ENCODE data around the gene ASTN2.
A peak's percentile ranks its signal among the peaks of the same experiment; 100 is the strongest.

The ASTN2 gene

DNA sequence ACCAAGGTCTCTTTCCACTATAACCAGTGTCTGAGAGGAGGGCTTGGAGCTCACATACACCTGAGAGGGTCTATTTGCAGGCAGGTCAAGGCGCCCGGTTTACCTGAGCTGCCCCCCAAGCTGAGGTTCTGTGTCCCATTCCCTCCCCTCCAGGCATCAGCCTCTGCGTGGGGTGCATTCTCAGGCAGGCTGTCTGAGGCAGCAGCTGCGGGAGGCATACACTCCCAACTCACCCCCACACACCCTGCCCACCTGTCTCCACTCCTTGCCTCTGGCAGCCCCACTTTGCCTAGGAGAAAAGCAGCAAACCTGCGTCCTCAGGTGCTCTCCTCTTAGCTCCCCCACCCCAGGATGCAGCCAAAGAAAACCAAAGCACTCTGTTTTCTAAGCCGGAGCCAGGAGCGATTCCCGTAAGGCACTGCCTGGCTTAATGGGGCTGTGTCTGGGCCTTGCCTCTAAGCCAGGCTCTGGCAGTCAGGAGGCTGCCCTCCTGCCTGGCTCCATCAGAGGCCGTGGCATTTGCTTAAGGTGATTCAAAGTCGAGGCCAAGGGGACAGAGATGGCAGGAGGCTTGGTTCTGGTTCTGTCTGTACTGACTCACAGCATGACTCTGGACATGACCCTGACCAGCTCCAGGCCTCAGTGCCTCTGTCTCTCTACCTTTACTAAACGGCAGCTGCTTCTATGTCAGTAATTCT is 867.0 kb downstream of the ASTN2 start:
- peak in 1 of 2 donors; percentile 25 for ATAC-seq

DNA sequence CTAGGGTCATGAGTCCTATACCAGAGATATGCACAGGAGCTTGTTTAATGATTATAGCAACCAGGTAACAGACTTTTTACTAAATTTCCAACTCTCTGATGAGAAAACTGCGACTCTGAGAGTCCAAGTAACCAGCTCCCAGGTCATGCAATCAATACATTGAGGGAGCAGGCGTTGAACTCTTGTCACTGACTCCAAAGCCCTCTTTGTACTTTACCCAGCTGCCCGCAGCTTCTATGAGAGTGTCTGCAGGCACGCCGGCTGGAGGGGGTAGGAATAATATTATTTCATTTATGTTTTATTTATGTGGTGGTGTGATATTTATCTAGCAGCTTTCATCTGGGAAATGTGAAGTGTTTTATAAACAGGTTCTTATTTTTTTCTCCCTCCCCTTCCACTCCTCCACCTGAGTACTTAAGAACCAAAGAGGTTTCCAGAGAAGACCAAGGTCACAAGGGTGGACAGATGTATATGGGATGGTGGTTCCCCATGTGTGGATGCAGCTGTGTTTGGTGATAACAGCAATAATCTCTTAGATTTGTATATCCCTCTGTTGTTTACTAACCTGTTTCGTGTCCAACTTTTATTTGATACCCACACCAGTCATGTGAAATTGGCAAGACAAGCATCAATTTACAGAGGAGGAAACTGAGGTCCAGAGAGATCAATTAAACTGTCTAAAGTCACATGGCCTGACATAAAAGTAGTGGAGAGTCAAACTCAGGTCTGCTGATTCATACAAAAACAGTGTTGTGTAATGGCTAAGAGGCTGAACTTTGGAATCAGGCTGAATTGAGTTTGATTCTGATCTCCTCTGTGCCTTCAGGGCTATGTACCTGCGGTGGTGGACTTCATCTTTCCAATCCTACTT is 867.9 kb downstream of the ASTN2 start:
- no peak for ATAC-seq

DNA sequence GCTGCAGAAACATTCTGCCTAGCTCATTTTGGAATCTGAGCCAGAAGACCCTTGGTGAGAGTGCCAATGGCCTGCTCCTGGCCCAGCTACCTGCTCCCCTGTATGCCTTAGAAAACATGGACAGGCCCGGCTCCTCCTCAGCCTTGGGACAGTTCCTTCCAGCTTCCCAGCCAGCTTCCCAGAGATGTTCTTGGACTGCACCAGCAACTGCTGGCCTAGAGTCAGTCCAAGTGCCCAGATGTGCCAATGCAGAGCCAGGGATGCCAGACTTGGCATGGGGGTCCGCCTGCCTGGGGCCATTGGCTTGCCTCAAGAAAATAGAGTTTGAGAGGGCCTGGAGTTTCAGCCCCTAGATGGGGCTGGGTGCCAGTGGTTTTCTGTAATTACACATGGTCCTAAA is 870.0 kb downstream of the ASTN2 start:
- ATAC-seq: no peak

GRCh38 chr9:116543731-116544400 is 871.0 kb downstream of the ASTN2 start:
- ATAC-seq: no peak

- no peak for ATAC-seq
These were observed 873.5 kb downstream of the ASTN2 start for GRCh38 chr9:116541402-116541801.

- ATAC-seq: no peak
These were observed 875.3 kb downstream of the ASTN2 start for GRCh38 chr9:116539549-116539948.

DNA sequence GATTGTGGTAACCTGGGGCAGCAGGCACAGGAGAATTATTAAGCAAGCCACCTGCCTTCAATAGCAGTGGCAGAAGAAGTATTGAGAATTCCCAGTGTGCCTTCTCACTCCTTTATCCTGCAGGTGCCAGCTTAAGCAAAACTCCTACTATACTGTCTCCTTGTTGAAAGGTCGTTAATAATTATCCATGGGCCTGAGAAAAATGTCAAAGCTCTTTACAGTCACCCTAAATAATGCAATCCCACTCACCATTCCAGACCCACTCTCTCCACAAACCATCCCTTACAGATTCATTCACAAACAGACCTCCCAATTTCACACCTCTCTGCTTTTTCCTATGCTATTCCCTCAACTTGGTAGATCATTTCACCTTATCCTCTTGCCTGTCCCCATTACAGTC is 889.2 kb downstream of the ASTN2 start:
- no peak for ATAC-seq

GRCh38 chr9:116524778-116525470 is 889.9 kb downstream of the ASTN2 start:
- ATAC-seq: no peak

GRCh38 chr9:116520218-116520617 is 894.6 kb downstream of the ASTN2 start:
- ATAC-seq: no peak

DNA sequence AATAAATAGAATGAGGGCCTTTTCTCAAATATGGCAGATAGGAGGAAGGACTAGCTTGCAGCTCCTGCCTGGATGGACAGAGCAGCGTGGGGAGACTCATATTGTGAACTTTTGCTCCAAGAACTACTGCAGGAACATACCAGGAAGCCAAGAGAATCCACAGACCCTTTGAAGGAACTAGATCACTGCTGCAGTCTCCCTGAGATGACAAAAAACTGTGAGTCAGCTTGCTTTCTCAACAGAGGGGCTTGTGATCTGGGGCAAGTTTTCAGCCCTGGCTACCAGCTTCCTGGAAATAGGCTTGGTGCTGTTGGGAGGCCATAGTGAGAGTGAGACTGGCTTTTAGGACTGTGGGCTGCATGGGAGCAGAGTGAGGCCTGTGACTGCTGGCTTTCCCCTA is 898.4 kb downstream of the ASTN2 start:
- ATAC-seq: no peak

DNA sequence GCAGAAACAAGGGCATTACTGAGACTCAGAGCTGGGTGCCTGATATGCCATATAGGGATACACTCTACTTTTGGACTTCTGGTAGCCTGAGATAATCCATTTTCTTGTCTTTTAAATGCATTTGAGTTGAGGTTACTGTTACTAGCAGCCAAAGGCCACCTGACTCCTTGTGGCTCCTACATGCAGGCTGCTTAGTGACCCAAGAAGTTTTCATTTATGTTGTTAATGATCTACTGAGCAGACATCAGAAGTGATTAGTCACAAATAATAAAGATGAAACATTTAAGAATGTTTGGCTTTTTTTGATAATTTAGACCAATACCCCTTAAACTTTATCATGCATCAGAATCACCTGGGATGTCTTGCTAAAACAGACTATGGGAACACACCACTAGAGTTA is 899.3 kb downstream of the ASTN2 start:
- ATAC-seq: no peak

- ATAC-seq: no peak
These were observed 908.2 kb downstream of the ASTN2 start for GRCh38 chr9:116506685-116507084.

DNA sequence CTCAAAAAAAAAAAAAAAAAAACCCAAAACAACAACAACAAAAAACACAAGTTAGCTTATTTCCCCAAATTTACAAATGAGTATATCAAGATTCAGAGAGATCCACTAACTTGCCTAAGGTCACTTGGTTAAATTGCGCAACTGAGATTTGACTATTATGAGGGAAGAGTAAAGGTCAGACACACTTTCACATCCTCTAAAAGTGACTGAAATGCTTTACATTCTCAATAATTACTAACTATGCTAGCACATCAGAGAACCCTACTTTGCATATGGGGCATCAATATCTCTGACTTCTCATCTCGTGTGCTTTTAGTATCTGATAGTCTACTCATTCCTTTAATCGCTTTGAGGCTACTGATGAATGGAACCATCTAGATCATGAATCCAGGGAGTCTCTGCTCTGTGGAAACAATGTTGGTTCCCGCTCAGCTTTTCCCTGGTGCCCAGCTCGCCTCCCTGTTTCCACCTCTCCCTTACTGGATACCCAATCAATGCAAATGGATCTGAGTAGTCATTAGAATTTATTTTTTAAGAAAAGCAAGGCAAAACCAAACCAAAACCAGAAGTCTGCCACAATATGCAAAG is 909.9 kb downstream of the ASTN2 start:
- ATAC-seq: no peak

- ATAC-seq: no peak
These were observed 910.8 kb downstream of the ASTN2 start for GRCh38 chr9:116504081-116504480.

- ATAC-seq: no peak
These were observed 912.1 kb downstream of the ASTN2 start for GRCh38 chr9:116502746-116503145.

GRCh38 chr9:116501871-116502270 is 913.0 kb downstream of the ASTN2 start:
- ATAC-seq: no peak

DNA sequence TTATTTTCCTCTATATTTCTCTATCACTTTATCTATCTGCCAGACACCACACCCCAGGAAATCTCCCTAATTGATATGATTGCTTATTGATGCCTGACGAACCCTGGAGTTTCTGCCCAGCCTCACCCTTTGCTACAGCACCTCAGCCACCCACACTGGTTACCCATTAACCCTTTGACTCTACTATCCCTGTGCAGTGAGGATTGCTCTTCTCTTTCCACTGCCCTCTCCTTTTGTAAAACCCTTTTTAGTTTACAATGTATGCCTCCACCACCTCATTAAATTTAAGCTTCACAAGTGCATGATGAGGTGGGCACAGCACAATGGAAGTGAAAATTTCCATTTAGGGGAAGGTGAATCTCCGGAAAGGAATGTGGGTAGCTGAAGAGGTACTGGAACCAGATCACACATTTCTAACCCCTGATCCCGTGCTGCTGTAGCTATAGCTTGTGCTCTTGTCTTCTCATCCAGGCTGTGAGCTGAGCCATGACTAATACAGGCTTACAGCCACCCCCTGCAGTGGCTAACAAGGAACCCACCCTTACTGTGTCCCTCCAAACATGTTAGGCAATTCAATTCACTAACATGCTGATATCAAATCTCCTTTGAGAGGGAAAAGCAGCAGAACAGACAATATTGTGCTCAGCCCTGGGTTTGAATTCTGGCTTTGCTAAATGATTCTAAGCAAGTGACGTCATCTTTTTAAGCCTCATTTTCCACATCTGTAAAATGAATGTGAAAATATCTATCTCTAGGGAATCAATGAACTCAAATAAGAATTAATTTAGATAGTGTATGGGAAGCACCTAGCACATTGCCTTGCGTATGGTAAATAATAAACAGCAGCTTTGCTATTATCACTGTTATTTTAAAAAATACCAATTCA is 914.6 kb downstream of the ASTN2 start:
- no peak for ATAC-seq

DNA sequence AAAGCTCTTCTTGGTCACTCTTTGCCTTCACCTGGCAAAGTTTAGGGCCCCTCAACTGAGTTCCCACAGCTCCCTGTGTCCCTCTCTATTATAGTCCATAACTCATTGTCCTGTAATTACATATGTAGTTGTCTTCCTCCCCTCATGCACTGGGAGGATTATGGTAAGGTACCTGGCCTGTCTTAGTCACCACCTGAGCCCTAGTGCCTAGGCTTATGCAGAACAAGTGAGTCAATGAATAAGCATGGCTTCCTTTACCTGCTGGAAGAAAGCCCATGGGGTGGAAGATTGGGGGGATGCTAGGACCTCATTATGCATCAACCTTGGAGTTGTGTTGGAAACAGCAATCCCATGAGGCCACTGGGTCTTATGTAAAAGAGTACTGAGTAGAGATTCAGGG is 915.4 kb downstream of the ASTN2 start:
- no peak for ATAC-seq

DNA sequence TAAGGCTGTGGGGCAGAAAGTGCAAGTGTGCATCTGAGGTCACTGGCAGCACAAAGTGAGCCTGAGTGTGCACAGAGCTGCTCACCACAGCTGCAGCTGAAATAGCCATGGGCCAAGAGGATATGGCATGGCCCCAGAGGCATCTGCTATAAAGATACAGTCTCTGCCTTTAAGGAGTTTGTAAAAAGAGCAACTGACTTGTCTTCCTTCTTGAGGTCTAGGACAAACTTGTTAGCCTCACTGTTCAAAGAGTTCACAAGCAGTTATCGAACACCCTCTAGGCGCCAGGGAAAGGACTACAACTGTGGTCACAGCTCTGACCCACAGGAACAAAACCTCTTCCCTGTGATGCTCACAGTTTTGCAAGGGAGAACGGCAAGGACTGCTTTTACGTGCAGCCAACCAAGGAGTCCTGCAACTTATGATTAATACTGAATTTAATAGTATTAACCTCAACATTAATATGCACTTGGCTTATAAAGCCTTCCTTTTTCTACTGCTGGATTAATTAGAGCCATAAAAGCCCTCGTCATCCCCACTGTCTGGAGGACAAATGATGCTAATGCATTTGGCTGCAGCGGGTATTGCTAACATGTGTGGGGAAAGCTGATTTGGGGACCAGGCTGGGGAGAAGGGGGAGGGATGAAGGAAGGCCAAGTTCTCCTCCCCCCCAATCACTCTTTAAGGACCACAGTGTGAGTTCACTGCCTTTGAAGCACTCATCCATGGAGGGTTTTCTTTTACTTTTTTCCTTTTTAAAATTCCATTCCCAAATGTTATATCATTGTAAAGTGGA is 917.6 kb downstream of the ASTN2 start:
- no peak for ATAC-seq

DNA sequence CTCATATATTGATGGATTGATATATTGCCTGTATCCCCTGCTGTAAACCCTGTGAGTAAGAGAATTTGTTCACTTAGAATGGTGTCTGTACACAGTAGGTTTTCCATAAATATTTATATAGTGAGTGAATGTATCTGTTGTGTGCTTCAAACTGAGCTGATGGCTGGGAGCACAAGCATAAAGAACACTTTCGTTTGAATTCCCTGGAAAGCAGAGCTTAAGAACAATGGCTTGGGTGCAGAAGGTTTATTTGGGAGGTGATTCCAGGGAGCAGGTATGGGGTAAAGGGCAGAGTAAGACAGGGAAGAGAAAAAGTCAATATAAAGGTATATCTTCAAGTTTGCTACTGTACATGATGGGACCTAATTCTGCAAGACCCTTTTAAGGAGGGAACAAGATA is 918.7 kb downstream of the ASTN2 start:
- ATAC-seq: no peak

- no peak for ATAC-seq
These were observed 919.1 kb downstream of the ASTN2 start for GRCh38 chr9:116495725-116496124.

Data from activated CD4-positive, CD25-positive, alpha-beta regulatory T cell treated with anti-CD3 and anti-CD28 coated beads, Interleukin-2, amount 50 U/mL, for 24 hours (primary cell).